ENCODE results near the gene ABHD13. TPM values are rescaled to one million over a fixed set of nuclear protein-coding genes. Genes with fewer than 3 reads are reported as not detected.
"Not testable (repeated sequence)": the region's sequence is repeated elsewhere in the genome, so short reads cannot be mapped to it uniquely, and the experiment has no call there.

ABHD13 gene
- total RNA-seq, 1 donor from 2014 or later = 4.7 TPM

GRCh38 chr13:108214441-108215271 lies 3.5 kb upstream of the ABHD13 start:
- TF ChIP-seq, protein P1, sequence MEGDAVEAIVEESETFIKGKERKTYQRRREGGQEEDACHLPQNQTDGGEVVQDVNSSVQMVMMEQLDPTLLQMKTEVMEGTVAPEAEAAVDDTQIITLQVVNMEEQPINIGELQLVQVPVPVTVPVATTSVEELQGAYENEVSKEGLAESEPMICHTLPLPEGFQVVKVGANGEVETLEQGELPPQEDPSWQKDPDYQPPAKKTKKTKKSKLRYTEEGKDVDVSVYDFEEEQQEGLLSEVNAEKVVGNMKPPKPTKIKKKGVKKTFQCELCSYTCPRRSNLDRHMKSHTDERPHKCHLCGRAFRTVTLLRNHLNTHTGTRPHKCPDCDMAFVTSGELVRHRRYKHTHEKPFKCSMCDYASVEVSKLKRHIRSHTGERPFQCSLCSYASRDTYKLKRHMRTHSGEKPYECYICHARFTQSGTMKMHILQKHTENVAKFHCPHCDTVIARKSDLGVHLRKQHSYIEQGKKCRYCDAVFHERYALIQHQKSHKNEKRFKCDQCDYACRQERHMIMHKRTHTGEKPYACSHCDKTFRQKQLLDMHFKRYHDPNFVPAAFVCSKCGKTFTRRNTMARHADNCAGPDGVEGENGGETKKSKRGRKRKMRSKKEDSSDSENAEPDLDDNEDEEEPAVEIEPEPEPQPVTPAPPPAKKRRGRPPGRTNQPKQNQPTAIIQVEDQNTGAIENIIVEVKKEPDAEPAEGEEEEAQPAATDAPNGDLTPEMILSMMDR (IDR thresholded peaks at IDR 0.05; ENCODE audit: insufficient read depth, low read length, severe bottlenecking) = no peak
- H3K36me3 ChIP-seq (ENCODE audit: control insufficient read depth, insufficient read depth, low read length) = peaks cover 1% of the 10 kb centered on the region
- peak overlapping the region; percentile 47 for H3K4me3 ChIP-seq (ENCODE audit: low read depth, low read length)
- H3K27me3 ChIP-seq (ENCODE audit: control insufficient read depth, insufficient read depth, low read length) = no peaks in the 10 kb centered on the region
- DNase-seq (ENCODE audit: low read depth) (peak; percentile 26), FAIRE-seq (no peak)

GRCh38 chr13:108215436-108215835 lies 2.8 kb upstream of the ABHD13 start, which contains the start of gene LIG4:
Gene LIG4, minus strand, starts transcription at chr13:108215536. Its CDS starts 4,268 bp downstream, at chr13:108211268.
- no peak for FAIRE-seq

DNA sequence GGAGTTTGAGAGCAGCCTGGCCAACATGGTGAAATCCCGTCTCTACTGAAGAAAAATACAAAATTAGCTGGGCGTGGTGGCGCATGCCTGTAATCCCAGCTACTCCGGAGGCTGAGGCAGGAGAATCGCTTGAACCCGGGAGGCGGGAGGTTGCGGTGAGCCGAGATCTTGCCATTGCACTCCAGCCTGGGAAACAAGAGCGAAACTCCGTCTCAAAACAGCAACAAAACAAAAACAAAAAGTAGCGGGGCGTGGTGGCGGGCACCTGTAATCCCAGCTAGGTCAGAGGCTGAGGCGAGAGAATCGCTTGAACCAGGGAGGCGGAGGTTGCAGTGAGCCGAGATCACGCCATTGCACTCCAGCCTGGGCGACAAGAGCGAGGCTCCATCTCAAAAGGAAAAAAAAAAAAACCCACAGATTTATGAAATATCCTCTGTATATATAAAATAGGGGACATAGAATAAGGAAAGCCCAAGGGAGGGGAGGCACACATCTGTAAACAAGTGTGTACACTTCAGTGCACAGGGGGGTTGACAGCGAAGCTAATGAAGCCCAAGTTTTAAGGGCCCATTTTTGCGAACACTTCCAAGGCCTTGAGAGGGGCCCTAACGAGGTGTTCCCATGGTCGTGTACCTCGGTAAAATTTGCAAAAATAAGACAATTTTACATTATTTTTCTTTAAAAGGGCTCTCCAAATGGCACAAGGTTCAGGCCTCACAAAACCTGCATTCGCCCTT lies 717 bp upstream of the ABHD13 start:
- H3K27me3 ChIP-seq (ENCODE audit: control insufficient read depth, insufficient read depth, low read length); H3K36me3 ChIP-seq (ENCODE audit: control insufficient read depth, insufficient read depth, low read length); DNase-seq (ENCODE audit: low read depth); FAIRE-seq: not testable (repeated sequence)
- peak overlapping the region; percentile 81 for H3K4me3 ChIP-seq (ENCODE audit: low read depth, low read length)

More at GRCh38 chr13:108215436-108215835, 2.8 kb upstream of the ABHD13 start, which contains the start of gene LIG4:
- Histone ChIP-seq H3K27me3 (ENCODE audit: control insufficient read depth, insufficient read depth, low read length) (no peaks in the 10 kb centered on the region), H3K4me3 (ENCODE audit: low read depth, low read length) (peak within 1 kb of the TSS; percentile 47), H3K36me3 (ENCODE audit: control insufficient read depth, insufficient read depth, low read length) (peaks cover 1% of the 10 kb centered on the region)
- TF ChIP-seq, protein P1 (IDR thresholded peaks at IDR 0.05; ENCODE audit: insufficient read depth, low read length, severe bottlenecking) = no peak
- peak; percentile 84 for DNase-seq (ENCODE audit: low read depth)

DNA sequence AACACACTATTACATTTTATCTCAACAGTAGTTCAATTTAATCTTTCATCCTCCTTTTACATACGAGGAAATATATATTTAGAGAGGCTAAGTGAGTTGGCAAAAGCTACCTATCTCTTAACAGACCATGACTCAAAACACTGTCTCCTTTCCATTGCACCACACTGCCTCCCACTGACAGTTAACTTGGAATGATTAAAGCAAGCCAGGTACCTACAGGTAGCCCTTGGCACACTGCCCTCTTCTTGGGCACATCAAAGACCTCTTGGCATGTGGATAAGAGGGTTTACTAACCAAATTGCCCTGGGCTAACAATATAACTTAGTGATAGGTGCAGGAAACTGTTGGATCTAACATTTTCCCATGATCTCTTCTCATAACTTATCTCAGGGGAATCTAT lies 1.8 kb downstream of the ABHD13 start:
- no peak overlapping the region for H3K4me3 ChIP-seq (ENCODE audit: low read depth, low read length)
- no peaks in the 10 kb centered on the region for H3K27me3 ChIP-seq (ENCODE audit: control insufficient read depth, insufficient read depth, low read length)
- TF ChIP-seq, protein P1 (IDR thresholded peaks at IDR 0.05; ENCODE audit: insufficient read depth, low read length, severe bottlenecking) = peak; percentile 37
- H3K36me3 ChIP-seq (ENCODE audit: control insufficient read depth, insufficient read depth, low read length) = peaks cover 1% of the 10 kb centered on the region
- FAIRE-seq = no peak
- peak; percentile 93 for DNase-seq (ENCODE audit: low read depth)

- FAIRE-seq (no peak), DNase-seq (ENCODE audit: low read depth) (no peak)
- H3K36me3 ChIP-seq (ENCODE audit: control insufficient read depth, insufficient read depth, low read length) = peaks cover 1% of the 10 kb centered on the region
- TF ChIP-seq, protein P1 (IDR thresholded peaks at IDR 0.05; ENCODE audit: insufficient read depth, low read length, severe bottlenecking) = no peak
- H3K4me3 ChIP-seq (ENCODE audit: low read depth, low read length) = no peak overlapping the region
- H3K27me3 ChIP-seq (ENCODE audit: control insufficient read depth, insufficient read depth, low read length) = no peaks in the 10 kb centered on the region
Observed at GRCh38 chr13:108223687-108224503, 5.7 kb downstream of the ABHD13 start.
